Activated CD4-positive, alpha-beta memory T cell treated with anti-CD3 and anti-CD28 coated beads, Interleukin-2, amount 10 ng/mL, durations not matched to agents 7 days and 5 days (primary cell): ENCODE results near the gene EXOC6B. TPM values are rescaled to one million over a fixed set of nuclear protein-coding genes. Genes with fewer than 3 reads are reported as not detected.
A peak's percentile ranks its signal among the peaks of the same experiment; 100 is the strongest.

ENCODE experiments used
- CTCF ChIA-PET: fragments of 350-600 bp; sonication (Branson Sonifier 250); formaldehyde crosslinking; loops from one replicate; lab custom pipeline; 2021; ENCODE audit warnings: antibody characterized with exemption, inconsistent platforms; lab: Charles Lee
- POLR2A ChIA-PET: fragments of 350-600 bp; sonication (Branson Sonifier 250); formaldehyde crosslinking; loops from one replicate; lab custom pipeline; 2021; ENCODE audit warnings: antibody characterized with exemption; lab: Charles Lee
- DNase-seq: peaks from one replicate; pipeline ENCODE4 v3.0.0-alpha.2; 2020
- H3K27ac Mint-ChIP-seq: one replicate; pipeline ENCODE4 v1.8.0; 2021; ENCODE audit warnings: mild to moderate bottlenecking, mixed read lengths
- H3K27me3 Mint-ChIP-seq: one replicate; pipeline ENCODE4 v1.8.0; 2021; ENCODE audit warnings: mixed read lengths
- H3K36me3 Mint-ChIP-seq: one replicate; pipeline ENCODE4 v1.8.0; 2021; ENCODE audit warnings: low read depth, mixed read lengths
- H3K4me1 Mint-ChIP-seq: one replicate; pipeline ENCODE4 v1.8.0; 2021; ENCODE audit warnings: mixed read lengths
- H3K4me3 Mint-ChIP-seq: one replicate; pipeline ENCODE4 v1.8.0; 2021; ENCODE audit warnings: mild to moderate bottlenecking, mixed read lengths
- H3K9me3 Mint-ChIP-seq: one replicate; pipeline ENCODE4 v1.8.0; 2021; ENCODE audit warnings: mixed read lengths
- total RNA-seq, 2 experiments: library from RNA; stranded (reverse); gene quantifications; one replicate each; pipeline ENCODE4 v1.2.3, GENCODE V29; 2021

EXOC6B gene
- total RNA-seq, 2 experiments from 2014 or later: 18.7 to 24.2 TPM

GRCh38 chr2:72779495-72779894 is 46.3 kb downstream of the EXOC6B start:
- H3K9me3 Mint-ChIP-seq: peaks cover 2% of the 10 kb centered on the region
- H3K27me3 Mint-ChIP-seq: no peaks in the 10 kb centered on the region
- ChIA-PET POLR2A (no interaction called here), CTCF (interaction anchor here (0.7 to 1.8 kb wide), 4 partner anchors 80 to 195 kb away, joined by 3 to 8 read pairs (median 3); no protein-coding TSS in a partner anchor)
- no peak overlapping the region for H3K27ac Mint-ChIP-seq
- no peak overlapping the region for H3K4me3 Mint-ChIP-seq
- H3K4me1 Mint-ChIP-seq: peaks cover 2% of the 10 kb centered on the region
- DNase-seq: no peak
- H3K36me3 Mint-ChIP-seq: peaks cover 2% of the 10 kb centered on the region

GRCh38 chr2:72778410-72778809 is 47.4 kb downstream of the EXOC6B start:
- H3K27ac Mint-ChIP-seq: no peak overlapping the region
- peaks cover 2% of the 10 kb centered on the region for H3K4me1 Mint-ChIP-seq
- no peaks in the 10 kb centered on the region for H3K36me3 Mint-ChIP-seq
- POLR2A ChIA-PET: no interaction called here
- no peak overlapping the region for H3K4me3 Mint-ChIP-seq
- H3K27me3 Mint-ChIP-seq: no peaks in the 10 kb centered on the region
- no peak for DNase-seq
- CTCF ChIA-PET: interaction anchor here (0.8 to 1.8 kb wide), 6 partner anchors 37 to 196 kb away, joined by 3 to 8 read pairs (median 3); no protein-coding TSS in a partner anchor
- H3K9me3 Mint-ChIP-seq: no peaks in the 10 kb centered on the region

GRCh38 chr2:72770879-72771461 is 54.9 kb downstream of the EXOC6B start:
- H3K4me3 Mint-ChIP-seq: no peak overlapping the region
- peak; percentile 51 for DNase-seq
- H3K4me1 Mint-ChIP-seq: no peaks in the 10 kb centered on the region
- no peaks in the 10 kb centered on the region for H3K9me3 Mint-ChIP-seq
- CTCF ChIA-PET: interaction anchor here (1.1 to 2.3 kb wide), 6 partner anchors 84 to 93 kb away, joined by 3 to 17 read pairs (median 7); no protein-coding TSS in a partner anchor
- POLR2A ChIA-PET: no interaction called here
- H3K27me3 Mint-ChIP-seq: no peaks in the 10 kb centered on the region
- no peak overlapping the region for H3K27ac Mint-ChIP-seq
- no peaks in the 10 kb centered on the region for H3K36me3 Mint-ChIP-seq

GRCh38 chr2:72765997-72766609 is 59.7 kb downstream of the EXOC6B start:
- Mint-ChIP-seq H3K36me3 (peaks cover 5% of the 10 kb centered on the region), H3K4me1 (no peaks in the 10 kb centered on the region), H3K4me3 (no peak overlapping the region), H3K9me3 (peaks cover 11% of the 10 kb centered on the region), H3K27ac (no peak overlapping the region), H3K27me3 (no peaks in the 10 kb centered on the region)
- no peak for DNase-seq
- ChIA-PET CTCF (no interaction called here), POLR2A (no interaction called here)

- Mint-ChIP-seq H3K27me3 (no peaks in the 10 kb centered on the region), H3K36me3 (peaks cover 15% of the 10 kb centered on the region), H3K27ac (no peak overlapping the region), H3K9me3 (peaks cover 11% of the 10 kb centered on the region), H3K4me3 (no peak overlapping the region), H3K4me1 (no peaks in the 10 kb centered on the region)
- no peak for DNase-seq
- POLR2A ChIA-PET: no interaction called here
- CTCF ChIA-PET: interaction anchor here (0.7 kb wide), 1 partner anchor 92 kb away, joined by 3 read pairs; no protein-coding TSS in a partner anchor
Observed at GRCh38 chr2:72762276-72762675, 63.6 kb downstream of the EXOC6B start.

- peaks cover 15% of the 10 kb centered on the region for H3K36me3 Mint-ChIP-seq
- peaks cover 11% of the 10 kb centered on the region for H3K9me3 Mint-ChIP-seq
- no peaks in the 10 kb centered on the region for H3K4me1 Mint-ChIP-seq
- ChIA-PET POLR2A (no interaction called here), CTCF (no interaction called here)
- no peak for DNase-seq
- no peak overlapping the region for H3K4me3 Mint-ChIP-seq
- no peaks in the 10 kb centered on the region for H3K27me3 Mint-ChIP-seq
- no peak overlapping the region for H3K27ac Mint-ChIP-seq
Observed at GRCh38 chr2:72759755-72760154, 66.1 kb downstream of the EXOC6B start.

GRCh38 chr2:72757177-72757775 is 68.6 kb downstream of the EXOC6B start:
- DNase-seq: no peak
- H3K4me1 Mint-ChIP-seq: no peaks in the 10 kb centered on the region
- ChIA-PET CTCF (interaction anchor here (0.7 kb wide), 1 partner anchor 185 kb away, joined by 3 read pairs; no protein-coding TSS in a partner anchor), POLR2A (no interaction called here)
- H3K27me3 Mint-ChIP-seq: no peaks in the 10 kb centered on the region
- peaks cover 13% of the 10 kb centered on the region for H3K36me3 Mint-ChIP-seq
- peaks cover 5% of the 10 kb centered on the region for H3K9me3 Mint-ChIP-seq
- no peak overlapping the region for H3K4me3 Mint-ChIP-seq
- no peak overlapping the region for H3K27ac Mint-ChIP-seq

- Mint-ChIP-seq H3K36me3 (peaks cover 8% of the 10 kb centered on the region), H3K4me3 (no peak overlapping the region), H3K27me3 (no peaks in the 10 kb centered on the region), H3K27ac (no peak overlapping the region), H3K4me1 (no peaks in the 10 kb centered on the region), H3K9me3 (no peaks in the 10 kb centered on the region)
- CTCF ChIA-PET: no interaction called here
- DNase-seq: no peak
- POLR2A ChIA-PET: no interaction called here
Observed at GRCh38 chr2:72755647-72756423, 70.0 kb downstream of the EXOC6B start.

GRCh38 chr2:72754628-72755320 is 71.1 kb downstream of the EXOC6B start:
- ChIA-PET POLR2A (no interaction called here), CTCF (interaction anchor here (0.6 to 1.0 kb wide), 3 partner anchors 33 to 110 kb away, joined by 3 to 4 read pairs (median 3); no protein-coding TSS in a partner anchor)
- no peak overlapping the region for H3K4me3 Mint-ChIP-seq
- no peaks in the 10 kb centered on the region for H3K36me3 Mint-ChIP-seq
- H3K4me1 Mint-ChIP-seq: no peaks in the 10 kb centered on the region
- H3K27me3 Mint-ChIP-seq: no peaks in the 10 kb centered on the region
- no peaks in the 10 kb centered on the region for H3K9me3 Mint-ChIP-seq
- no peak overlapping the region for H3K27ac Mint-ChIP-seq
- no peak for DNase-seq

GRCh38 chr2:72750977-72751639 is 74.7 kb downstream of the EXOC6B start:
- Mint-ChIP-seq H3K27me3 (no peaks in the 10 kb centered on the region), H3K27ac (no peak overlapping the region), H3K9me3 (no peaks in the 10 kb centered on the region), H3K36me3 (no peaks in the 10 kb centered on the region), H3K4me3 (no peak overlapping the region), H3K4me1 (no peaks in the 10 kb centered on the region)
- ChIA-PET CTCF (interaction anchor here (0.9 kb wide), 1 partner anchor 112 kb away, joined by 3 read pairs; no protein-coding TSS in a partner anchor), POLR2A (no interaction called here)
- DNase-seq: no peak

- Mint-ChIP-seq H3K4me1 (peaks cover 2% of the 10 kb centered on the region), H3K27ac (no peak overlapping the region), H3K4me3 (no peak overlapping the region), H3K27me3 (no peaks in the 10 kb centered on the region), H3K36me3 (no peaks in the 10 kb centered on the region), H3K9me3 (no peaks in the 10 kb centered on the region)
- ChIA-PET CTCF (no interaction called here), POLR2A (no interaction called here)
- no peak for DNase-seq
Observed at GRCh38 chr2:72750466-72750865, 75.4 kb downstream of the EXOC6B start.

GRCh38 chr2:72747344-72747743 is 78.5 kb downstream of the EXOC6B start:
- H3K4me3 Mint-ChIP-seq: no peak overlapping the region
- DNase-seq: no peak
- CTCF ChIA-PET: interaction anchor here (1.2 kb wide), 1 partner anchor 823 kb away, joined by 4 read pairs; no protein-coding TSS in a partner anchor
- H3K27me3 Mint-ChIP-seq: no peaks in the 10 kb centered on the region
- no peaks in the 10 kb centered on the region for H3K36me3 Mint-ChIP-seq
- no peak overlapping the region for H3K27ac Mint-ChIP-seq
- H3K9me3 Mint-ChIP-seq: no peaks in the 10 kb centered on the region
- POLR2A ChIA-PET: no interaction called here
- peaks cover 2% of the 10 kb centered on the region for H3K4me1 Mint-ChIP-seq
